ENCODE results near the gene GAREM1. TPM values are rescaled to one million over a fixed set of nuclear protein-coding genes. Genes with fewer than 3 reads are reported as not detected.

GAREM1 gene
- total RNA-seq, 6 donors from 2014 or later, result 8.1 to 21.0 (median 13.7) TPM

- no peak for TF ChIP-seq POLR2AphosphoS5 (IDR thresholded peaks at IDR 0.05)
- no peak for TF ChIP-seq EP300 (IDR thresholded peaks at IDR 0.05)
- no peak for TF ChIP-seq POLR2A (IDR thresholded peaks at IDR 0.05)
- TF ChIP-seq CTCF (IDR thresholded peaks at IDR 0.05), result no peak
- 64 to 96% methylated on average over 2 of the region's 2 CpGs for WGBS, 2 donors
- DNase-seq (no peak), ATAC-seq (ENCODE audit: low FRiP score in 2 of 2) (no peak)
- peaks cover 0 to 4% (median 0%) of the 10 kb centered on the region in 4 donors for H3K4me1 ChIP-seq
- no peaks in the 10 kb centered on the region for H3K36me3 ChIP-seq
- no peak overlapping the region for H3K4me3 ChIP-seq
- H3K27me3 ChIP-seq, result no peaks in the 10 kb centered on the region
- H3K9me3 ChIP-seq, result no peaks in the 10 kb centered on the region
- H3K27ac ChIP-seq, result no peak overlapping the region
These were observed 38.9 kb downstream of the GAREM1 start for GRCh38 chr18:32431753-32432152.

GRCh38 chr18:32429402-32429801, 41.3 kb downstream of the GAREM1 start:
- Histone ChIP-seq H3K27me3 (no peaks in the 10 kb centered on the region), H3K36me3 (no peaks in the 10 kb centered on the region), H3K9me3 (no peaks in the 10 kb centered on the region), H3K27ac (no peak overlapping the region), H3K4me3 (no peak overlapping the region), H3K4me1 (peaks cover 0 to 5% (median 1%) of the 10 kb centered on the region in 4 donors)
- 65 to 73% methylated on average over 3 of the region's 3 CpGs for WGBS, 2 donors
- no peak for TF ChIP-seq POLR2AphosphoS5 (IDR thresholded peaks at IDR 0.05)
- DNase-seq (no peak), ATAC-seq (ENCODE audit: low FRiP score in 2 of 2) (no peak)

GRCh38 chr18:32427084-32427900, 43.4 kb downstream of the GAREM1 start:
- TF ChIP-seq EP300 (IDR thresholded peaks at IDR 0.05) (peak in 1 of 4 donors; percentile 13), POLR2AphosphoS5 (IDR thresholded peaks at IDR 0.05) (no peak)
- Histone ChIP-seq H3K9me3 (no peaks in the 10 kb centered on the region), H3K36me3 (no peaks in the 10 kb centered on the region), H3K27me3 (no peaks in the 10 kb centered on the region), H3K4me1 (peaks cover 0 to 5% (median 1%) of the 10 kb centered on the region in 4 donors), H3K4me3 (no peak overlapping the region), H3K27ac (no peak overlapping the region)
- ATAC-seq (ENCODE audit: low FRiP score in 2 of 2) (no peak), DNase-seq (no peak)
- 57 to 64% methylated on average over 4 of the region's 4 CpGs for WGBS, 2 donors

GRCh38 chr18:32425466-32425865, 45.2 kb downstream of the GAREM1 start:
- ATAC-seq (ENCODE audit: low FRiP score in 2 of 2) (peak in 1 of 2 donors; percentile 36), DNase-seq (no peak)
- TF ChIP-seq CTCF (IDR thresholded peaks at IDR 0.05) (no peak), POLR2A (IDR thresholded peaks at IDR 0.05) (no peak), POLR2AphosphoS5 (IDR thresholded peaks at IDR 0.05) (no peak), EP300 (IDR thresholded peaks at IDR 0.05) (no peak)
- H3K9me3 ChIP-seq, result no peaks in the 10 kb centered on the region
- no peaks in the 10 kb centered on the region for H3K36me3 ChIP-seq
- 62 to 65% methylated on average over 1 of the region's 1 CpG for WGBS, 2 donors
- H3K27me3 ChIP-seq, result no peaks in the 10 kb centered on the region
- no peak overlapping the region for H3K4me3 ChIP-seq
- peak overlapping the region in 1 of 4 donors; percentile 35 for H3K27ac ChIP-seq
- peaks cover 0 to 5% (median 1%) of the 10 kb centered on the region in 4 donors for H3K4me1 ChIP-seq

- Histone ChIP-seq H3K4me1 (peaks cover 0 to 5% (median 1%) of the 10 kb centered on the region in 4 donors), H3K9me3 (no peaks in the 10 kb centered on the region), H3K4me3 (no peak overlapping the region), H3K27ac (no peak overlapping the region), H3K36me3 (no peaks in the 10 kb centered on the region), H3K27me3 (no peaks in the 10 kb centered on the region)
- ATAC-seq (ENCODE audit: low FRiP score in 2 of 2) (no peak), DNase-seq (no peak)
- TF ChIP-seq CTCF (IDR thresholded peaks at IDR 0.05), result no peak
- no peak for TF ChIP-seq EP300 (IDR thresholded peaks at IDR 0.05)
- no peak for TF ChIP-seq POLR2A (IDR thresholded peaks at IDR 0.05)
- no peak for TF ChIP-seq POLR2AphosphoS5 (IDR thresholded peaks at IDR 0.05)
- 29 to 33% methylated on average over 1 of the region's 1 CpG for WGBS, 2 donors
These were observed 46.0 kb downstream of the GAREM1 start for GRCh38 chr18:32424696-32425095.

Measured in upper lobe of left lung (tissue), 6 donors.